SK-N-SH (cell line): ENCODE measurements around the gene IL9R. TPM values are rescaled to one million over a fixed set of nuclear protein-coding genes. Genes with fewer than 3 reads are reported as not detected.

ENCODE experiments used
- CTCF ChIA-PET: fragments of 300-600, 350-600 bp; formaldehyde crosslinking; extraction: SDS; loops from one replicate; lab custom pipeline; 2021; lab: Yijun Ruan, JAX
- POLR2A ChIA-PET: fragments of 350-600 bp; sonication (Branson Sonifier 250); formaldehyde crosslinking; extraction: SDS; loops from one replicate; lab custom pipeline; 2020; ENCODE audit warnings: antibody characterized with exemption, inconsistent platforms; lab: Yijun Ruan, JAX
- DNase-seq: peaks from one replicate; pipeline ENCODE4 v3.0.0; 2012
- H2AFZ ChIP-seq: fragments of 200-600 bp; sonication (generic); 2 replicates; pipeline ENCODE4 v1.8.1; 2016; ENCODE audit warnings: antibody characterized with exemption, mild to moderate bottlenecking, low read depth
- H3F3A ChIP-seq: fragments of 200-600 bp; sonication (generic); replicated peaks from 2 replicates; pipeline ENCODE3; 2016; ENCODE audit warnings: antibody characterized with exemption, mild to moderate bottlenecking; ENCODE audit not compliant: insufficient read depth
- H3K27ac ChIP-seq, 2 experiments: fragments of 200-500 bp in 1 of 2; fragments of 200-600 bp in 1 of 2; sonication (Bioruptor generic) in 1 of 2; sonication (generic), shearing (Covaris generic) in 1 of 2; 2 replicates each; pipeline versions ENCODE4 v1.5.1 to v1.6.1; 2014 to 2016; ENCODE audit warnings: low read depth in 2 of 2, inconsistent platforms in 1 of 2, low read length in 1 of 2, mild to moderate bottlenecking in 1 of 2, mixed read lengths in 1 of 2
- H3K27me3 ChIP-seq: fragments of 200-600 bp; sonication (generic), shearing (Covaris generic); 2 replicates; pipeline ENCODE4 v1.6.1; 2016; ENCODE audit warnings: mixed run types; ENCODE audit not compliant: insufficient read depth
- H3K36me3 ChIP-seq, 2 experiments: fragments of 200-500 bp in 1 of 2; fragments of 200-600 bp in 1 of 2; sonication (Bioruptor generic) in 1 of 2; sonication (generic) in 1 of 2; replicated peaks in 1 of 2; 2 replicates each; pipeline versions ENCODE3 to v1.5.1; 2014 to 2016; ENCODE audit warnings: low read length in 1 of 2, mild to moderate bottlenecking in 1 of 2; ENCODE audit not compliant: insufficient read depth in 2 of 2, control insufficient read depth in 1 of 2
- H3K4me1 ChIP-seq, 2 experiments: fragments of 200-500 bp in 1 of 2; fragments of 200-600 bp in 1 of 2; sonication (Bioruptor generic) in 1 of 2; sonication (generic), shearing (Covaris generic) in 1 of 2; 2 replicates each; pipeline versions ENCODE4 v1.5.1 to v1.6.1; 2014 to 2016; ENCODE audit warnings: low read depth in 1 of 2, low read length in 1 of 2, mixed run types in 1 of 2; ENCODE audit not compliant: insufficient read depth in 2 of 2, control insufficient read depth in 1 of 2
- H3K4me2 ChIP-seq: fragments of 200-600 bp; sonication (generic), shearing (Covaris generic); 2 replicates; pipeline ENCODE4 v1.6.1; 2017; ENCODE audit warnings: mixed run types
- H3K4me3 ChIP-seq, 2 experiments: fragments of 200-500 bp in 1 of 2; fragments of 200-600 bp in 1 of 2; sonication (Bioruptor generic) in 1 of 2; sonication (generic), shearing (Covaris generic) in 1 of 2; 2 replicates each; pipeline versions ENCODE4 v1.5.1 to v1.8.1; 2014 to 2016; ENCODE audit warnings: low read depth in 2 of 2, inconsistent platforms in 1 of 2, low read length in 1 of 2, mild to moderate bottlenecking in 1 of 2, mixed read lengths in 1 of 2, moderate library complexity in 1 of 2
- H3K79me2 ChIP-seq: fragments of 200-600 bp; sonication (generic); 2 replicates; pipeline ENCODE4 v1.8.1; 2017; ENCODE audit warnings: mild to moderate bottlenecking; ENCODE audit not compliant: insufficient read depth
- H3K9ac ChIP-seq: fragments of 200-600 bp; sonication (generic); 2 replicates; pipeline ENCODE4 v1.6.1; 2017; ENCODE audit warnings: mixed run types
- H3K9me2 ChIP-seq: fragments of 200-600 bp; sonication (generic); 2 replicates; pipeline ENCODE4 v1.6.1; 2017; ENCODE audit warnings: mixed run types
- H3K9me3 ChIP-seq: fragments of 200-600 bp; sonication (generic); 2 replicates; pipeline ENCODE4 v1.6.1; 2017; ENCODE audit warnings: mixed run types, mild to moderate bottlenecking, moderate library complexity
- H4K20me1 ChIP-seq: fragments of 200-600 bp; sonication (generic); 2 replicates; pipeline ENCODE4 v1.6.1; 2017; ENCODE audit warnings: mild to moderate bottlenecking, mixed run types; ENCODE audit not compliant: insufficient read depth
- EP300 ChIP-seq, 2 experiments: IDR thresholded peaks; 2 replicates each; pipeline versions ENCODE4 v1.4.0 to v1.6.1; 2012; ENCODE audit warnings: borderline replicate concordance in 1 of 2, low read depth in 1 of 2, low read length in 1 of 2
- EZH2phosphoT487 ChIP-seq: fragments of 200-600 bp; sonication (generic); IDR thresholded peaks from 2 replicates; pipeline ENCODE4 v1.6.1; 2017; ENCODE audit warnings: low read depth, mixed run types, mild to moderate bottlenecking, antibody characterized with exemption, moderate library complexity, borderline replicate concordance
- FOSL2 ChIP-seq: IDR thresholded peaks from 2 replicates; pipeline ENCODE4 v1.4.0; 2012; ENCODE audit warnings: low read depth, mild to moderate bottlenecking, moderate library complexity, borderline replicate concordance
- FOXJ3 ChIP-seq: sonication (generic); formaldehyde crosslinking; IDR thresholded peaks from 2 replicates; pipeline ENCODE4 v1.5.1; 2020; ENCODE audit warnings: mild to moderate bottlenecking, missing genetic modification reagents
- JUND ChIP-seq: IDR thresholded peaks from 2 replicates; pipeline ENCODE4 v1.4.0; 2012
- MEF2A ChIP-seq: IDR thresholded peaks from 2 replicates; pipeline ENCODE4 v1.4.0; 2012; ENCODE audit warnings: low read depth, borderline replicate concordance
- MXI1 ChIP-seq: IDR thresholded peaks from 2 replicates; pipeline ENCODE4 v1.6.1; 2012; ENCODE audit warnings: mild to moderate bottlenecking, low read depth, low read length, improper control_type of control experiment
- NFIC ChIP-seq: IDR thresholded peaks from 2 replicates; pipeline ENCODE4 v1.4.0; 2012; ENCODE audit warnings: borderline replicate concordance
- PBX3 ChIP-seq: IDR thresholded peaks from 2 replicates; pipeline ENCODE4; 2012
- RFX5 ChIP-seq: IDR thresholded peaks from 2 replicates; pipeline ENCODE4 v1.6.1; 2012; ENCODE audit warnings: mild to moderate bottlenecking, improper control_type of control experiment, low read length
- TEAD4 ChIP-seq: IDR thresholded peaks from 2 replicates; pipeline ENCODE4 v1.4.0; 2012; ENCODE audit warnings: mild to moderate bottlenecking, borderline replicate concordance; ENCODE audit not compliant: insufficient read depth
- YY1 ChIP-seq: IDR thresholded peaks from 2 replicates; pipeline ENCODE4 v1.4.0; 2012; ENCODE audit warnings: low read depth, mild to moderate bottlenecking
- ZBTB33 ChIP-seq: IDR thresholded peaks from 2 replicates; pipeline ENCODE4 v1.4.0; 2012; ENCODE audit warnings: low read depth, borderline replicate concordance
- WGBS: methylation state at CpG from one replicate; pipeline ENCODE4 v1.1.6; 2017; ENCODE audit warnings: low lambda C conversion rate; 5-methylcytosine and 5-hydroxymethylcytosine counted together
- polyA plus RNA-seq, 3 experiments: library from polyadenylated mRNA; depleted of rRNA; stranded (reverse); fragments of >200 nt; gene quantifications; 2 replicates each; pipeline ENCODE4 v1.2.3, GENCODE V29; 2012
- TF ChIP-seq, protein P1 (sequence below): fragments of 200-600 bp; sonication (generic); IDR thresholded peaks from 2 replicates; pipeline ENCODE4 v1.6.1; 2017; ENCODE audit warnings: antibody characterized with exemption, mild to moderate bottlenecking, moderate library complexity
- TF ChIP-seq, protein P2 (sequence below): IDR thresholded peaks from 2 replicates; pipeline ENCODE4 v1.6.1; 2012; ENCODE audit warnings: mild to moderate bottlenecking, low read depth, low read length, moderate library complexity

Gene IL9R
- polyA plus RNA-seq, 1 of the 3 experiments (the other 2 are of a cell fraction), result 0.03 TPM

GRCh38 chrX:155995321-155995875 lies 2.1 kb upstream of the IL9R start:
- H3K4me1 ChIP-seq, result no peaks in the 10 kb centered on the region; a peak in 1 of 4 replicates
- POLR2A ChIA-PET, result no interaction called here

DNA sequence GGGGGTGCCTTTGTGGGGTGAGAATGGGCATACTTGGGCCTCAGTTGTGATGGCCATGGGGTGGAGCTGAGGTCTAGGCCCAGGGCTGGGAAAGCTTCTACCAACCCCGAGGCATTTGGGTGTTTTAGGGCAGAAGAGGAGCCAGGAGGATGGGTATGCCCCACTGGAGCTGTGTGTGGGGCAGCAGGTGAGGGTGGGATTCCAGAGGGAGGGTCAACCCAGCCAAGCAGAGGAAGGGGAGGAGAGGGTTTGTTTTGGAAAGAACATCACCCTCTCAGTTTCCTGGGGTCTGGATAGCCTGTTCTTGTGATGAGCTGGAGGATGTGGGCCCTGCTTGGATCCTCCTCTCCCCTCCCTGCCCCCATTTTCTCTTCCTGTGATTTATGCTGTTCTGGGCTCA lies 620 bp downstream of the IL9R start:
- H3K27ac ChIP-seq, result no peak overlapping the region
- H3F3A ChIP-seq, result no peaks in the 10 kb centered on the region
- no peak overlapping the region for H3K9ac ChIP-seq
- H3K9me3 ChIP-seq, result no peaks in the 10 kb centered on the region
- H3K27me3 ChIP-seq, result no peaks in the 10 kb centered on the region; the same call in 1 of the 2 replicates
- H2AFZ ChIP-seq, result no peak overlapping the region
- ChIA-PET POLR2A (no interaction called here), CTCF (no interaction called here)
- no peak for TF ChIP-seq TEAD4
- no peak for TF ChIP-seq MXI1
- no peak for TF ChIP-seq MEF2A
- TF ChIP-seq EZH2phosphoT487, result no peak
- TF ChIP-seq, protein P1, sequence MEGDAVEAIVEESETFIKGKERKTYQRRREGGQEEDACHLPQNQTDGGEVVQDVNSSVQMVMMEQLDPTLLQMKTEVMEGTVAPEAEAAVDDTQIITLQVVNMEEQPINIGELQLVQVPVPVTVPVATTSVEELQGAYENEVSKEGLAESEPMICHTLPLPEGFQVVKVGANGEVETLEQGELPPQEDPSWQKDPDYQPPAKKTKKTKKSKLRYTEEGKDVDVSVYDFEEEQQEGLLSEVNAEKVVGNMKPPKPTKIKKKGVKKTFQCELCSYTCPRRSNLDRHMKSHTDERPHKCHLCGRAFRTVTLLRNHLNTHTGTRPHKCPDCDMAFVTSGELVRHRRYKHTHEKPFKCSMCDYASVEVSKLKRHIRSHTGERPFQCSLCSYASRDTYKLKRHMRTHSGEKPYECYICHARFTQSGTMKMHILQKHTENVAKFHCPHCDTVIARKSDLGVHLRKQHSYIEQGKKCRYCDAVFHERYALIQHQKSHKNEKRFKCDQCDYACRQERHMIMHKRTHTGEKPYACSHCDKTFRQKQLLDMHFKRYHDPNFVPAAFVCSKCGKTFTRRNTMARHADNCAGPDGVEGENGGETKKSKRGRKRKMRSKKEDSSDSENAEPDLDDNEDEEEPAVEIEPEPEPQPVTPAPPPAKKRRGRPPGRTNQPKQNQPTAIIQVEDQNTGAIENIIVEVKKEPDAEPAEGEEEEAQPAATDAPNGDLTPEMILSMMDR, result no peak
- TF ChIP-seq YY1, result no peak
- TF ChIP-seq RFX5, result no peak
- no peak for TF ChIP-seq ZBTB33
- TF ChIP-seq NFIC, result no peak
- TF ChIP-seq, protein P2, sequence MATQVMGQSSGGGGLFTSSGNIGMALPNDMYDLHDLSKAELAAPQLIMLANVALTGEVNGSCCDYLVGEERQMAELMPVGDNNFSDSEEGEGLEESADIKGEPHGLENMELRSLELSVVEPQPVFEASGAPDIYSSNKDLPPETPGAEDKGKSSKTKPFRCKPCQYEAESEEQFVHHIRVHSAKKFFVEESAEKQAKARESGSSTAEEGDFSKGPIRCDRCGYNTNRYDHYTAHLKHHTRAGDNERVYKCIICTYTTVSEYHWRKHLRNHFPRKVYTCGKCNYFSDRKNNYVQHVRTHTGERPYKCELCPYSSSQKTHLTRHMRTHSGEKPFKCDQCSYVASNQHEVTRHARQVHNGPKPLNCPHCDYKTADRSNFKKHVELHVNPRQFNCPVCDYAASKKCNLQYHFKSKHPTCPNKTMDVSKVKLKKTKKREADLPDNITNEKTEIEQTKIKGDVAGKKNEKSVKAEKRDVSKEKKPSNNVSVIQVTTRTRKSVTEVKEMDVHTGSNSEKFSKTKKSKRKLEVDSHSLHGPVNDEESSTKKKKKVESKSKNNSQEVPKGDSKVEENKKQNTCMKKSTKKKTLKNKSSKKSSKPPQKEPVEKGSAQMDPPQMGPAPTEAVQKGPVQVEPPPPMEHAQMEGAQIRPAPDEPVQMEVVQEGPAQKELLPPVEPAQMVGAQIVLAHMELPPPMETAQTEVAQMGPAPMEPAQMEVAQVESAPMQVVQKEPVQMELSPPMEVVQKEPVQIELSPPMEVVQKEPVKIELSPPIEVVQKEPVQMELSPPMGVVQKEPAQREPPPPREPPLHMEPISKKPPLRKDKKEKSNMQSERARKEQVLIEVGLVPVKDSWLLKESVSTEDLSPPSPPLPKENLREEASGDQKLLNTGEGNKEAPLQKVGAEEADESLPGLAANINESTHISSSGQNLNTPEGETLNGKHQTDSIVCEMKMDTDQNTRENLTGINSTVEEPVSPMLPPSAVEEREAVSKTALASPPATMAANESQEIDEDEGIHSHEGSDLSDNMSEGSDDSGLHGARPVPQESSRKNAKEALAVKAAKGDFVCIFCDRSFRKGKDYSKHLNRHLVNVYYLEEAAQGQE, result no peak
- no peak for TF ChIP-seq PBX3
- TF ChIP-seq FOSL2, result no peak
- no peak for TF ChIP-seq EP300 (IDR thresholded peaks at IDR 0.05; ENCODE audit: borderline replicate concordance in 1 of 2, low read depth in 1 of 2, low read length in 1 of 2)
- WGBS, result 0% methylated on average over 1 of the region's 1 CpG
- H3K9me2 ChIP-seq, result no peaks in the 10 kb centered on the region
- DNase-seq, result no peak
- no peaks in the 10 kb centered on the region for H3K79me2 ChIP-seq
- no peaks in the 10 kb centered on the region for H4K20me1 ChIP-seq
- peaks cover 0 to 17% of the 10 kb centered on the region in 2 experiments; a peak in 1 of 4 replicates for H3K4me1 ChIP-seq
- no peak overlapping the region for H3K4me3 ChIP-seq
- H3K4me2 ChIP-seq, result no peak overlapping the region
- H3K36me3 ChIP-seq, result no peaks in the 10 kb centered on the region

More at GRCh38 chrX:155995321-155995875, 2.1 kb upstream of the IL9R start:
- Histone ChIP-seq H3K9me2 (no peaks in the 10 kb centered on the region), H3K27me3 (peaks cover 10% of the 10 kb centered on the region; the same call in 1 of the 2 replicates), H3K9me3 (no peaks in the 10 kb centered on the region), H3K4me3 (no peak overlapping the region), H4K20me1 (no peaks in the 10 kb centered on the region), H3K27ac (no peak overlapping the region), H3K4me2 (no peak overlapping the region), H2AFZ (no peak overlapping the region), H3F3A (no peaks in the 10 kb centered on the region), H3K36me3 (no peaks in the 10 kb centered on the region), H3K9ac (no peak overlapping the region), H3K79me2 (no peaks in the 10 kb centered on the region)
- TF ChIP-seq JUND (no peak), FOXJ3 (CRISPR knock-in tag) (no peak), EP300 (IDR thresholded peaks at IDR 0.05; ENCODE audit: borderline replicate concordance in 1 of 2, low read depth in 1 of 2, low read length in 1 of 2) (no peak), PBX3 (no peak)
- DNase-seq, result no peak
- CTCF ChIA-PET, result no interaction called here
